Measurements from ENCODE around the gene CIAO1. TPM values are rescaled to one million over a fixed set of nuclear protein-coding genes. Genes with fewer than 3 reads are reported as not detected.

CIAO1 gene
- total and polyA plus RNA-seq, 2 of the 13 experiments (the other 11 are each of a cell fraction or from before 2014, with no cell fraction given) = 99.3 to 120 TPM

GRCh38 chr2:96251721-96252292 lies 14.2 kb upstream of the CIAO1 start (continued):
- TF ChIP-seq TFE3 (CRISPR knock-in tag; IDR thresholded peaks at IDR 0.05) (peak; percentile 37; the same call in 1 of the 2 replicates), NCOA1 (CRISPR knock-in tag; IDR thresholded peaks at IDR 0.05) (no peak), ZEB1 (IDR thresholded peaks at IDR 0.05; ENCODE audit: insufficient replicate concordance, low read depth) (no peak), ZNF567 (CRISPR knock-in tag; IDR thresholded peaks at IDR 0.05; ENCODE audit: borderline replicate concordance) (no peak), DMAP1 (CRISPR knock-in tag; IDR thresholded peaks at IDR 0.05) (no peak), NFKBIZ (CRISPR knock-in tag; IDR thresholded peaks at IDR 0.05) (0 out of 2 replicates have a peak, but pooled peaks have one; percentile 50), ZNF253 (CRISPR knock-in tag; IDR thresholded peaks at IDR 0.05; ENCODE audit: borderline replicate concordance) (no peak), HOXA3 (CRISPR knock-in tag; IDR thresholded peaks at IDR 0.05) (peak; percentile 62; the same call in 1 of the 2 replicates), ESRRA (CRISPR knock-in tag; IDR thresholded peaks at IDR 0.05; ENCODE audit: low read depth) (0 out of 2 replicates have a peak, but pooled peaks have one; percentile 41), ELF1 (CRISPR knock-in tag; IDR thresholded peaks at IDR 0.05) (peak; percentile 59), HNF4A (CRISPR knock-in tag; IDR thresholded peaks at IDR 0.05) (no peak), ZNF431 (CRISPR knock-in tag; IDR thresholded peaks at IDR 0.05; ENCODE audit: borderline replicate concordance, low read depth) (no peak), ELF4 (CRISPR knock-in tag; IDR thresholded peaks at IDR 0.05; ENCODE audit: borderline replicate concordance) (no peak), ZNF337 (CRISPR knock-in tag; IDR thresholded peaks at IDR 0.05; ENCODE audit: borderline replicate concordance, low read depth) (no peak), TRAFD1 (CRISPR knock-in tag; IDR thresholded peaks at IDR 0.05; ENCODE audit: borderline replicate concordance) (no peak), THAP7 (CRISPR knock-in tag; IDR thresholded peaks at IDR 0.05) (no peak), ZNF562 (CRISPR knock-in tag; IDR thresholded peaks at IDR 0.05; ENCODE audit: borderline replicate concordance) (no peak), WIZ (CRISPR knock-in tag; IDR thresholded peaks at IDR 0.05) (no peak), GRHL1 (CRISPR knock-in tag; conservative IDR thresholded peaks at IDR 0.05) (no peak), ZNF18 (CRISPR knock-in tag; IDR thresholded peaks at IDR 0.05; ENCODE audit: insufficient replicate concordance) (no peak), MEIS1 (CRISPR knock-in tag; IDR thresholded peaks at IDR 0.05; ENCODE audit: borderline replicate concordance) (no peak), JUNB (CRISPR knock-in tag; IDR thresholded peaks at IDR 0.05; ENCODE audit: borderline replicate concordance) (no peak)

Measured in HepG2 (cell line).